ENCODE measurements around the gene NBPF15.
"Not testable (repeated sequence)": the region's sequence is repeated elsewhere in the genome, so short reads cannot be mapped to it uniquely, and the experiment has no call there.

DNA sequence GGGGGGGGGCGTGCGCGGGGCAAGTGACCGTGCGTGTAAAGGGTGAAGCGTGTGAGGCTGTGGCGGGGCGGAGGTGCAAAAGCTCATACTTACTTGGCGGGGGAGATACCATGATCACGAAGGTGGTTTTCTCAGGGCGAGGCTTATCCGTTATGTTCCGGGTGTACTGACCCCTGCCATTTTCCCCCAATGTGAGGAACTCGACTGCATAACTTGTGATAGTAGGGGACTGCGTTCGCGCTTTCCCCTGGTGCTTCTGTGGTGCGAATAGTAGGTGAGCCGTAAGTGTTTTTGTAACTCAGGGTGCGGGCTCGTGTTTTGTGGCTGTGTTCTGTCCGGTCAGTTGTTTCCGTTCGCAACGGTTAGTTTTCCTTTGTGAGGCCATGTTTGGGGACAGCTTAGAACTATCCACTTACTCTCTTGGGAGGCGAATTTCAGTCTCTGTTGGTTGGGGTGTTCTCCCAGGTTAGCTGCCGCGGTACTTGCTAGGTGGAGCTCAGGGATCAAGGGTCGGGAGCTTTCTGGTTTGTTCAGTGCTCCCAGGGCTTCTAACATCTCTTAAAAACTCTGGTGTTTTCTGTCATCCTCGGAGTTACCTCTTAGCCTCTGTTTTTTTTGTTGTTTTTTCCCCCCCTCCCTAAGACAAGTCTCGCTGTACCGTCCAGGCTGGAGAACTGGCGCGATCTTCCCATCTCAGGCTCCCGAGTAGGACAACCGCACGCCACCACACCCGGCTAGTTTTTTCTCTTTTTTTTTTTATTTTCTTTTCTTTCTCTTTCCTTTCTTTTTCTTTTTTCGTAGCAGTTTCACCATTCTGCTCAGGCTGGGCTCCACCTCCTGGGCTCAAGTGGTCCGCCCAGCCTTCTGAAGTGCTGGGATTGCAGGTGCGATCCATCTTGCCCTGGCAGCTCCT lies 48.7 kb downstream of the NBPF15 start:
- TF ChIP-seq EP300 (conservative IDR thresholded peaks at IDR 0.05; ENCODE audit: poor library complexity, severe bottlenecking); CTCF (IDR thresholded peaks at IDR 0.05; ENCODE audit: poor library complexity, severe bottlenecking); EZH2 (IDR thresholded peaks at IDR 0.05; ENCODE audit: borderline replicate concordance, insufficient read depth, low read length, poor library complexity, severe bottlenecking); TAF1 (IDR thresholded peaks at IDR 0.05; ENCODE audit: low read depth): not testable (repeated sequence)
- TF ChIP-seq RAD21 (conservative IDR thresholded peaks at IDR 0.05) = peak; percentile 19
- TF ChIP-seq POLR2AphosphoS5 (IDR thresholded peaks at IDR 0.05) = peak; percentile 97
